GM21528 (cell line): Measurements from ENCODE around the gene TUSC1.
"Not testable (repeated sequence)": the region's sequence is repeated elsewhere in the genome, so short reads cannot be mapped to it uniquely, and the experiment has no call there.

Experiments
- ATAC-seq: cut with Tn5 transposase; IDR thresholded peaks from one replicate; pipeline ENCODE4 v1.9.1; 2021; ENCODE audit warnings: mild to moderate bottlenecking, moderate library complexity; ENCODE audit not compliant: unreplicated experiment, low FRiP score

TUSC1 gene

DNA sequence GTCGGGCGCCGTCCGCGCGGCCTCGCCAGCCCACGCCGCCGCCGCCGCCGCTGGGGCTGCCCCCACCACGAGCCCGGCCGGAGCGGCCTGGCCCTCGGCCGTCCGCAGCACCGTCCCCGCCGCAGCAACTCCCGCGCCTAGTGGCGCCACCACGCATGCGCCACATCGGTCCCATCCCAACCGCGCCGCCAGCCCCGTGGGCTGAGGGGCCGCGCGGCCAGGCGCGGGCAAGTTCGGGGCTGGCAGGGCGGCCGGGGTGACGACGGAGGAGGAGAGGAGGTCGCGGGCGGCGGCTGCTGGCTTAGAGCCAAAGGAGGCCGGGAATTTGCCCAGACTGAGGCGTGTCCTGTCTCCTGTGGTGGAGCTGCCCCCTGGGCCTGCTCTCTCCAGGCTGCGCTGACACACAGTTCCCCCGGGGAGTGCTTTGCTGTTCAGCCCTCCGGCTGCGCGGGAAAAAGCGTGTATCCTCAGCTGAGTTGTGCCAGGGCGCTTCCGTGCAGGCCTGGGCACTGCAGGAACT is at the start of gene TUSC1:
Gene TUSC1, minus strand, starts transcription at position 298 of the 520 bp plus-strand sequence. Its CDS starts 132 bp downstream, at position 166.
- no peak for ATAC-seq

DNA sequence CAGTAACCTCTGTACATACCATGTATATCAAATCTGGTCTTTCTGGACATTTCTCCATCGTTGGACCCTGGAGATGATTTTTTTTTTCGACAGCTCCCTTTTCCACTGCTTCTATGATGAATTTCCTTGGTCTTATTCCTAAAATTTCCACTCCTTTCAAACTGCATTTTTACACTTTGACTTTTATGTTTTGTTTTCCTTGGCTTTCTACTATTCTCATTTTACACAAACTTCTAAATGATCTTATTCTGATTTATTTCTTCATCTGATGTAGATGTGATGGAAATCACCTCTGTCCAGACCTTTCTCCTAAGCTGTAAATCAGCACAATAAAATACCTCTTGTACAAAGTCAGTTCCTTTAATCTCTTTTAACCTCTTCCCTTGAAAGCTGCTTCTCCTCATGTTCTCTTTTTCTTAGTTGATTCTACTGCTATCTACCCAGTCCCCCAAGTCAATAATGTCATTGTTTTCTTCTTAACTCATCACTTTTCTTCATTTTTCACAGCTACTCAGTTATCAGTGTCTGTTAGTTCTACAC is 48.7 kb upstream of the TUSC1 start:
- no peak for ATAC-seq

DNA sequence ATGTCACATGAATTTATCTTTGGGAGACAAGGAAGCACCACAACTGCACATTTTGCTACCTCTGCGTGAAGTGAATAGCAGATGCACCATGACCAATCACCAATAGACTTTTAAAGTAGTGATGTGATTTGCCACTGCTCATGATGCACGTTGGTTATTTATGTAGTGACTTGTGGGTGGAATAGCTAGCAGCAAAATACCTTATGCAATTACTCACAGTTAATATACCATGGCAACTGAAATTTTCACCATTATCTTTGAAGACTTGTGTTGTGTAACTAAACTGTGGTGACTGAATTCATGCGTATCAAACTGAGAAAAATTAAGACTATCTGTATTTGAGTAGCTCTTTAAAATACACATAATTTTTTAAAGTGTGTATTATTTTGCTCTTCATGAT is 46.2 kb upstream of the TUSC1 start:
- no peak for ATAC-seq

DNA sequence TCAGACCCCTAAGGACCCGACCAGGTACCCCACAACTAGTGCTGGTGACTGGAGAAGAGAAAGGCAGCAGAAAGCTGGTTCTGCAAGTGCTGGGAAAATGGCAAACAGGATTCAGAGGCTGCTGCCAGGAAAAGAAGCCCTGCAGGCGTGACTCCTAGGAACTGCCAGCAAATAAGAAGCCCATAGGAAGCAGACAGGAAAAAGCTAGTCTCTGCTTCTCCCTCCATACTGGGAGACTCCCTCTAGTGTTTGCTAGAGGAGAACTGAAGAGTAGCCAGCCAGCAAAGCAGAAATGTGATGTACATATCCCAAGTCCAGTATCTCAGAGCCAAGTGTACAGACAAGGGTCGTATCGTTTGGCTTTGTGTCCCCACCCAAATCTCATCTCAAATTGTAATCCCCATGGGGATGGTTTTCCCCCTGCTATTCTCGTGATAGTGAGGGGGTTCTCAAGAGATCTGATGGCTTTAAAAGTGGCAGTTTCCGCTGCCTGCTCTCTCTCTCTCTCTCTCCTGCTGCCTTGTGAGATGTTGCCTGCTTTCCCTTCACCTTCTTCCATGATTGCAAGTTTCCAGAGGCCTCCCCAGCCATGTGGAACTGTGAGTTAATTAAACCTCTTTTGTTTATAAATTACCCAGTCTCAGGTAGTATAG is 38.1 kb upstream of the TUSC1 start:
- no peak for ATAC-seq

DNA sequence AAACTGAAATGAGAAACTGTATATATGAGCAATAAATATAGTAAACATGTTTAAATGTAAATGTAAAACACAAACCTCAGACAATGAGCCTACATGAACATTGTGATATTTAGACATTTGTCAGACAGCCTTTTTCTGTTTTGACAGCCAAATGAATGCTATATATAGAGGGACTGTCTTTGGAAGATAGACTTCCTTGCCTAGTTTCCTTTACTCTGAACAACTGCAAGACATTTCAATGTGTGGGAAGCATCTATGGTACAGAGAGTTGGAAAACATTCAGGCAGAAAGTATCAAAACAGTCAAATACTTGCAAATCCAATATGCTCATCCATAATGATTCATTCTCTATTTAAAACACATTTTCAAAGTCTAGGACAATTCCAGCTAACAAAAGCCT is 31.7 kb upstream of the TUSC1 start:
- no peak for ATAC-seq

DNA sequence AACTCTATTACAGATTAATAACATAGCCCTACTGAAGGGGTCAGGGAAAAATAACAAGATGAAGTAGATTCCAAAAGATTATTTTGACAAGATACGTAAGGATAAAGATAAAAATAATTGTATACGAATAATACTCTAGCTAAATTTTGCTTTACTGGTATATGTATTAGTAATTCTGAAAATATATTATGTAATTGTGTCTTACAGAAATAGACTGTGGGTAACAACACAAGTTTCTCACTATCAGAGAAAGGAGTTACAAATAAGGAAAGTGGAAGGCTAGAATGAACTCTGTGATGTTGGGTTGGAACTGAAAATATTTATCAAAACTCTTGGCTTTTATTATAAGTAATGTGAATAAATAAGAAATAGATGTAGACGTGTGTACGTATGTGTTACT is 26.6 kb upstream of the TUSC1 start:
- no peak for ATAC-seq

DNA sequence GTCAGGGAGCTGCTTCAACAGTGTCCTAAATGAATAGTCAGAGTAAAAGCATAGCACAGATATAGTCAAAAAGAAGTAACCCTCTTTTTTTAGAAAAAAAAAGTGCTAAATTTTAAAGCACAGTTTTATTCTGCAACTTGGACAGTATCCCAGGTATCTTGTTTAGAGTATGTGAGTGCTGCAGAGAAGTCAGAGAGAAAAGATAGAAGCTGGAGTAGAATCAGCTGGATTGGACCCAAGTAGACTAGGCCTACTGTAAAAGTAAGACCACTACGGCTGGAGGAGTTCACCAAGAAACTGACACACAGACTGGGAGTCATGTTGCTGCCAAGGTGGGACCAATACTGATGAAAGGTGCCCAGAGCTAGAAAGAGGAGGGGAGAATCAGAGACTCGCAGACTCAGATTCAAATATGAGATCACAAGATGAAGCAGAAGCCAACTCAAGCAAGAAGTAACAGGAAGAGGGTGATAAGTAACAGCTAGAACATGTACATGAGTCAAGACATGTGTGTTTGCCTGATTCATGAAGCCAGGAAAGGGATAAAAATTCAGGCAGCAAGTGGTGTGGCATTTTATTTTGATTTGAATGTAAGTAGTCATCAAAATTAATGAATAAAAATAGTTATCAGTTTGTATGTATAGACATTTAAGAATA is 25.6 kb upstream of the TUSC1 start:
- no peak for ATAC-seq

DNA sequence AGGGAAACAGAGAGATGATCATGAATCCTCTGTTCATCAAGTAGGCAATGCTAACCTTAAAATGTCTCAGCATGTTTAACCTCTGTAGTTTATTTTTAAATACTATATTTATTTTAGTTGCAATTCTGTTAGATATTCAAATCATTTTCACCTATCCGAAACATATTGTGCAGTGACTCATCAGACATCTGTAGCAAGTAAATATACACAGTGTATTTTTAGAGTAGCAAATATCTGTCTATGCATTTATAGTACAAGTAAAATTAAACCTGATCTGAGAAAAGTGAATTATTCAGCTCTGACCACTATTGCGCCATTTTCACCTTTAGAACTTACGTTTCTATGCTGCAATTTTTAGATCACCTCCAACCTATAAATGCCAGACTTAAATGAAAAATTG is 24.3 kb upstream of the TUSC1 start:
- ATAC-seq: no peak

DNA sequence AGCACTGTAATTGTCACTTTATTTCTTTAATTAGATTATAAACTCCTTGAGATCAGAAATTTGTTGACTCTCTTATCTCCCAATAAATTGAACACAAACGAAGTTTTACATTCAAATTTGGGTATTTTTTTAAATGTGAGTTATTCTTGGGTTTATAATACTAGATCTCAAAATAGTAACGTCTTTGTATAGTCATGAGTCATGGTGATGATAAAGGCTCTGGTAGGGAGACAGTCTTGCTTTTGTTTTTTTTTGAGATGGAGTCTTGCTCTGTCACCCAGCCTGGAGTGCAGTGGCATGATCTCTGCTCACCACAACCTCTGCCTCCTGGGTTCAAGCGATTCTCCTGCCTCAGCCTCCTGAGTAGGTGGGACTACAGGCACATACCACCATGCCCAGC is 22.7 kb upstream of the TUSC1 start:
- not testable (repeated sequence) for ATAC-seq

DNA sequence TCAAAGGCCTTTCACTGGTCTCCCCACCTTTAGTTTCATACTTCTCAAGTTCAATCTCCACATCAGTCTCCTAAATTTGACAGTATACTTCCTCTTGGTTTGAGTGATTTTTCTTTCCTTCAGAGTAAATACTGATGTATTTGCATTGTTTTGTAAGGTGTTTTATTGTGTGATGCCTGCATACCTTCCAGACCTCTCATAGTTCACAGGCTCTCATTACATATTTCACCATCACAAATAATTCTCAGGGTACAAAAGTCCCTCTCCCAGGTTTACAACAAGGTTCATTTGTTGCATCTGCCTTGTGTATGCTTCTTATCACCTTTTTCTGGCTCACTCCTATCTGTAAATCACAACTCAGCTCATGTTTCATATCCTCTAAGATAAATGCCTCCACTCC is 22.2 kb upstream of the TUSC1 start:
- ATAC-seq: no peak

DNA sequence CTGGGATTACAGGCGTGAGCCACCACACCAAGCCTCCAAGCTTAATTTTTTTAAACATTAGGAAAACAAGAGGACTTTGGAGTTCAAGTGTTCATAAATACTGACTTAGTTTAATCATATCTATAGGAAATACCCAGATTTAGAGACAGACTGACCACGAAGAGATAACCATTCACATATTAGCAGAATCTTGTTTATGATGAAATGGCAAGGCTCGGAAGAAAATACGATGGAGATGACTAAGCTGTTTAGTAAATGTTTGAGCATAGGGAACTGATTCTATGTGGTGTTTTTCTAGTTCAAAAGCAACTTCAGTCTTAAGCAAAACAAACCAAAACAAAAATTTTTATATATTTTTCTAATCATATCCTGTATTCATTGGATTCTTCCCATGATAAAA is 13.5 kb upstream of the TUSC1 start:
- ATAC-seq: no peak

DNA sequence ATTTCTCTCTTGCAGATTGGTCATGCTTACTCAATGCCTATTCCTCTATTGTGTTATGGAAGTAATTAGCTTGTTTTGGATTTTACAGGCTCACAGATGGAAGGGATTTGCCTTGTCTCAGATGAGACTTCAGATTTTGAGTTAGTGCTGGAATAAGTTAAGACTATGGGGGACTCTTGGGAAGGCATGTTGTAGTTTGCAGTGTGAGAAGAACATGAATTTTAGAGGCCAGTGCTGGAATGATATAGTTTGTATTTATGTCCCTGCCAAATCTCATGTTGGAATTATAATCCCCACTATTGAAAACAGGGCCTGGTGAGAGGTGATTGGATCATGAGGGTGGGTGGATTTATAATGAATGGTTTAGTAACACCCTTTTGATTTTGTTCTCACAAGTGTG is 6.1 kb upstream of the TUSC1 start:
- ATAC-seq: no peak

DNA sequence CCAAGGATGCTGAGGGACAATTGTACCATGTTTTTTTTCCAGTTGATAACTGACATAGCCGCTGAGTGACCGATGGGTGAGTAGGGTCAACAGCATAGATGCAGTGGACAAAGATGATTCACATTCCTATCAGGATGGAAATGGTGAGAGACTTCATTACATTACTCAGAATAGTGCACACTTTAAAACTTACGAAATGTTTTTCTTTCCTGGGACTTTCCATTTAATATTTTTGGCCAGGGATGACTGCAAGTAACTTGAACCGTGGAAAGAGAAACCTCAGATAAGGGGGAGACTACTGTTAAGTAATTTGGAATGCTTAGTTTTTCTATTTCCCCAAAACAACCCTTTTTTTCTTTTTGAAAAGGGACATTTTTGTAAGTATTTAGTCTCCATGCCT is 3.0 kb upstream of the TUSC1 start:
- no peak for ATAC-seq

DNA sequence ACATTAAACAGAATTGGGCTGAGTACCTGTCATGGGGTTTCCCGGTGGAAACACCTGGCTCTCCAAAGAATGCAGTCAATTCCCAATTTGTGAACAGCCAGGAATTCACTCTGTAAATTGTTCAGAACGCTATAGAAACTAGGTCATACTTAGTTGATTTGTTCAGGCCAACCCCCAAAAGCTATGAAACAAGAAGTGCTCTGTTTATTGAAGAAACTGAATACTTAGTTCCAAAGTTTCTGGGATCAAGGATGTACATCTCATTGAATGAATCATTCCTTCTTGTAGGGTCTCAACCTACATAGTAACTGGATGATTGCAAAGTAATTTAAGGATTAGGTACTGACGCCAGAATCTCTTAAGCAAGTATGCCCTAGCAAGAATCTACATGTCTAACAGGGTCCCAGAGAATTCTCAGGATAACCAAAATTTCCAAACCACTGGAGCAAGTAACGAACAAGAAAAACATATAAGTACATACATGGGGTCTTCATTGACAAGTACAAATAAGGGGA is 659 bp upstream of the TUSC1 start:
- ATAC-seq: no peak

DNA sequence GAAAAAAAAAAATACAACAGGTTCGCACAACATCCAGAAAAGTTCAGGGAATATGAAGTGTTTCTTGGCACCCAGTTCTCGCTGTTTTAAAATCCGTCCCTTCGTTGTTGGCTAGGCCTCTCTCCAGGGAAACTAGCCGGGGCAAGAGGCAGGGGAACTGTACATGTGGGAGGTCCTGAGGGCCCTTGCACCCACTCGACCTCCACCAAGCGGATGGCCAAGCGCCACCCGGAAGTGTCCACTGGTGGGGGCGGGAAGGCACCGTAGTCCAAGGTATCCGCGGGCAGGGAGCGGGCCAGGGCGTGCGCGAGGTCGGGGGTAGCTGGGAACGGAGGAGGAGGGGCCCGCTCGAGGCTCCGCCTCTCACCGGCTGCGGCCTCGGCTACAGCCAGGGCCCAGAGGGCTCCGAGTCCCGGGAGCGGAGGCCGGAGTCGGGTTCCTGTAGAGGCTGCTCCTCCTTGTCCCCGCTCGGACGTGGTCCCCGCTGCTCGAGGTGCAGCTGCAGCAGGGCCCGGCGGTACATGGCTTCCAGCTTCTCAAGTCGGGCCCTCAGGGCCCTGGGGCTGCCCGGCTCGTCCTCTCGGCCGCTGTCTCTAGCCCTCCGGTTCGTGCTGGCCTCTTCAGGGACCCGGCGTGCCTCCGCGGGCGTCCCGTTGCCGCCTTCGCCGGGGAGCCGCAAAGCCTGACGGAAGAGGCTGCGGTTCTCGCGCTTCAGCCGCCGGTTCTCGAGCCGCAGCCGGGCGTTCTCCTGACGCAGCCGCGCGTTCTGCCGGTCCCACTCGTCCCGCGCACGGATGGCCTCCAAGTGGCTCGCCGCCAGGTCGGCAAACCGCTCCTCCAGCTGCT is 720 bp downstream of the TUSC1 start:
- ATAC-seq: no peak

DNA sequence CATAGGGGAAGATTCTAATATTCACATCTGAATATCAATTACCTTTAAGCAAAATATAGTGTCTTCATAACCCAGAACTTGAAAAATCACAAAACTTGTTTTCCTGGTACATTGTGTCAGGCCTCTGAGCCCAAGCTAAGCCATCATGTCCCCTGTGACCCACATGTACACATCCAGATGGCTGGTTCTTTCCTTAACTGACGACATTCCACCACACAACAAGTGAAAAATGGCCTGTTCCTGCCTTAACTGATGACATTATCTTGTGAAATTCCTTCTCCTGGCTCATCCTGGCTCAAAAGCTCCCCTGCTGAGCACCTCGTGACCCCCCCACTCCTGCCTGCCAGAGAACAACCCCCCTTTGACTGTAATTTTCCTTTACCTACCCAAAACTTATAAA is 2.4 kb downstream of the TUSC1 start:
- not testable (repeated sequence) for ATAC-seq

DNA sequence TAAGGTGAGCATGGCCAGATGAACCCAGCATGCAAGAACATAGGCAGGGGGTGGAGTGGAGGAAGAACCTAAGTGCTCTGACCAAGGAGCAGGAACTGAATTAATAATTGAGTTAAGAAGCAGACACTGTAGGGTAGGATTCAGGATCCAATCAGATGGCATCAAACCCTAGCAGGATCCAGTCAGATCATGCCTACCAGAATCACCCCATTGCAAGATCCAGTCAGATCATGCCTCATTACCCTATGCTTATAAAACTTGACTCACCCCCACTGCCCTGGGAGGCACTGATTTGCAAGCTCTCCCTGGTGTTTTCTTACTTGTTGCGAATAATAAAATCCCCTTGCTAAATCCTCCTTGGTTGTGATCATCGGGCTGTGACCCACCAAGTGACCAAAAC is 19.7 kb downstream of the TUSC1 start:
- no peak for ATAC-seq

DNA sequence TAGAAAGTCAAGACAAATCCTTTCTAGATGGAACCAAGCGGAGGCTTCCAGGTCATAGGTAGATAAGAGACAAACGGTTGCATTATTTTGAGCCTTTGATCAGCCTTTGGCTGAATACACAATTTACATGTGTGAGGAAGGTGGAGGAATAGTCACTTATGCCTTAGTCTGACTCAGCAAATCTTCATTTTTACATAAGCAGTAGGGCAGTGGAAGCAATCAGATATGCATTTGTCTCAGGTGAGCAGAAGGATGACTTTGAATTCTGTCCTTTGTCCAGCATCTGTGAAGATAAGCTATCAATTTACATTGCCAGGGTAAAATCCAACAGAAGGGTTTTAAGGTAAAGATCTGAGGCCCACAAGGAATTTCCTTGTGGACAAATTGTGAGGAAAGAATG is 23.8 kb downstream of the TUSC1 start:
- ATAC-seq: no peak

DNA sequence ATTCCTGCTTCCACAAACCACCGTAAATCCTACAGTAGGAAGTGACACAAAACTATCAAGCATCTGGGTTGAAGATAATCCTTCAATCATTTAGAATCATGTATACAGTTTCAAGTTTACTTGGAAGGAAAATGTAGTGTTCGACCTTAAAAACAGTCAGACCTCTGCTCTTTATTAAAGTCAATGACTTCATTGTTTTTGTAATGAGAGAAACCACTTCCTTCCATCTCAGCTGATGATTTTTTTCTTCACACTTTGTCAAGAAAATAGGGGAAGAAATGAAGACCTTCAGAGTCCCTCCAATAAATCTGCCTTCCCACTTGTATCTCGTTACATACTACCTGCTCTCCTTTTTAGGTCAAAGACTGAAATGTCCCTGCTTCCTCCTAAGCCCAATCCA is 30.1 kb downstream of the TUSC1 start:
- ATAC-seq: no peak

DNA sequence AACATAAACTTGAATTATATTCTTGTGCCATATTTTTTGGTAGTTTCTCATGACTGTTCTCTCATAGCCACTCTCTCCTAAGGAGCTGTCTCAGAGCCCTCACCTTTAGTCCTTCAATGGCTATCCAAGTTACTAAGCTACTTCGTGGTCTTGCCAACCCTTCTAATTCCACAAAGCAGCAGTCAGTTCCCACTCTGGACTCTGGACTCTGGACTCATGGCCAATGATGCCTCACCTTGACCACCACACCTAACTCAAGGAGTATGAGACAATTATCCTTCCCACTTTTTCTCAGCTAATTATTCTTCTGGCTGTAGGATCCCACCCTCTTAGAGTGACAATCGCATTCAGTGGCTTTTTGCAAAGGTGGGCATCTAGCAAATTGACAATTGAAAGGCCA is 42.2 kb downstream of the TUSC1 start:
- ATAC-seq: no peak

DNA sequence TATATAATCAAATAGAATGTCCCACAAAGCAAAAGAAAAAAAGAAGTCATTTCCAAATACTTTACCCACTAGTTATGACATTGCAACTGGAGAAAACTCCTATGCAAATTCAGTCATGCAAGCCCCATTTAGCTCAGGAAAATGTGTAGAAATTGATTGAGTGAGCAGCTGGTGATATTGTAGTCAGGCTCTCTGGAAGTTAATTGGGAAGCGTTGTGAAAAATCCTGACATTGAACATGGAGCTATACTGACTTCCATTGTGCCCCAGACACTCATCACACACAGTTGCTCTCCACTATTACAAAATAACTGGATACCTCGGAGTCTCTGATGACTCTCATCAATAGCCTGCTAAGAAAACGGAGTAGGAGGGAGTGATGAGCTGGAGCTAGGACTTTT is 49.0 kb downstream of the TUSC1 start:
- ATAC-seq: no peak
